SK-MEL-5 (cell line): ENCODE results near the gene RDH5. TPM values are rescaled to one million over a fixed set of nuclear protein-coding genes. Genes with fewer than 3 reads are reported as not detected.
A peak's percentile ranks its signal among the peaks of the same experiment; 100 is the strongest.

Source experiments
- DNase-seq: peaks from one replicate; pipeline ENCODE4 v3.0.0-alpha.2; 2016; ENCODE audit warnings: low read depth, low spot score
- in situ Hi-C: cut with HindIII; loops from 2 replicates; pipeline ENCODE4 v1.10.0; 2016; ENCODE audit warnings: low sequenced_read_pairs, high pct_unique_total_duplicates, low pct_unique_long_range_greater_than_20kb
- total RNA-seq: library from RNA; depleted of rRNA; stranded (reverse); fragments of >200 nt; shearing (Covaris generic); gene quantifications from 2 replicates; pipeline ENCODE4 v1.2.3, GENCODE V29; 2014

Gene RDH5
- total RNA-seq, 1 experiment from 2014 or later: 2.3 TPM

GRCh38 chr12:55693323-55694187 is 26.6 kb upstream of the RDH5 start:
- DNase-seq: no peak
- in situ Hi-C loops: no loop called here

DNA sequence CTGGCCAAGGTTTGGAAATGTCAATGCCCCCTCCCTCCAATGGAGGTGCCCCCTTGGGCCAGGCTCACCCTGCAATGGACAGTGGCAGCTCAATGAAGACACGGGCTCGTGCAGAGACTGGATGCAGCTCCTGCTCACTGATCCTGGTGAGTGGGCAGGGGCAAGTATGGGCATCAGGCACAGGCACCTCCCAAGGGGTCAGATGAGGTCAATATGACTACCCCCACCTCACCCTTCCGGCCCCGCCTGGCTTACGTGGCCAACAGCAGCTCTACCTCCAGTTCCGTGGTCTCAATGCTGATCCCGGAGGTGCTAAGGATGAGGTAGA is 26.0 kb upstream of the RDH5 start:
- in situ Hi-C loops: no loop called here
- no peak for DNase-seq

GRCh38 chr12:55694651-55695050 is 25.5 kb upstream of the RDH5 start:
- no peak for DNase-seq
- in situ Hi-C loops: no loop called here

DNA sequence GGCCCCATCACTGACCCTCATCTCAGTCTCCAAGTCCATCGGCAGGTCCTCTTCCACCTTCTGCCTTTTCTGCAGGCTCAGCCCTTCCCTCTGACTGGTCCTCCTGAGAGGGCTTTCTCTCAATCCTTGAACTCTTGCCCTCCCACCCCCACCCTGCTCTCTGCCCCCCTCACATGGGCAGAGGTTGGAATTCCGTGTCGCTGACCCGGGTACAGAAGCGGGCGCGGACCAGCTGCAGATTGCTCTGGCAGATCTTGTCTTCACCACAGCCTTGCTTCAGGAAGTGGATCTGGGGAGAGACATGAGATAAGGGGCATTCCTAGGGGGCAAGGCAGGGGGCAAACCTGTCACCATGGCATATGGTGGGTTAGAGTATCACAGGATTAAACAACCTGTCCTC is 24.8 kb upstream of the RDH5 start:
- no peak for DNase-seq
- in situ Hi-C loops: no loop called here

- in situ Hi-C loops: no loop called here
- DNase-seq: no peak
Measured at GRCh38 chr12:55696141-55696540, 24.1 kb upstream of the RDH5 start.

GRCh38 chr12:55696796-55697462 is 23.3 kb upstream of the RDH5 start:
- DNase-seq: no peak
- in situ Hi-C loops: no loop called here

DNA sequence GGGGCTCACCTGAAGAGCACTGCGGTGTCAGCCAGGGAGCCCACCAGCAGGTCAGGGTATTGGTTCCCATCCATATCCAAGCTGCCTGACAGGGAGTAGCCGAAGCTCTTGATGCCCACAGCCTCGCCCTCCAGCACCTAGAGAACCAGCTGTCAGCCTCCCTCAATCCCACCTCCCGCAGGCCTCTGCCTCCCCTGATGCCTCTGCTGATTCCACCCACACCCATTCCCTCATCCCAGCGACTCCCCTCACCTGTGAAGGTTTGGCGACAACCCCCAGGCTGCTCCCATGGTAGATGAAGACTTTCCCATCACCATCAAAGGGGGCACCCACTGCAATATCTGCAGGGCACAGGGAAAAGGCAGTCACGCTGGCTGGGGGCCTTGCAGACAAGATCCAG is 22.5 kb upstream of the RDH5 start:
- no peak for DNase-seq
- in situ Hi-C loops: no loop called here

DNA sequence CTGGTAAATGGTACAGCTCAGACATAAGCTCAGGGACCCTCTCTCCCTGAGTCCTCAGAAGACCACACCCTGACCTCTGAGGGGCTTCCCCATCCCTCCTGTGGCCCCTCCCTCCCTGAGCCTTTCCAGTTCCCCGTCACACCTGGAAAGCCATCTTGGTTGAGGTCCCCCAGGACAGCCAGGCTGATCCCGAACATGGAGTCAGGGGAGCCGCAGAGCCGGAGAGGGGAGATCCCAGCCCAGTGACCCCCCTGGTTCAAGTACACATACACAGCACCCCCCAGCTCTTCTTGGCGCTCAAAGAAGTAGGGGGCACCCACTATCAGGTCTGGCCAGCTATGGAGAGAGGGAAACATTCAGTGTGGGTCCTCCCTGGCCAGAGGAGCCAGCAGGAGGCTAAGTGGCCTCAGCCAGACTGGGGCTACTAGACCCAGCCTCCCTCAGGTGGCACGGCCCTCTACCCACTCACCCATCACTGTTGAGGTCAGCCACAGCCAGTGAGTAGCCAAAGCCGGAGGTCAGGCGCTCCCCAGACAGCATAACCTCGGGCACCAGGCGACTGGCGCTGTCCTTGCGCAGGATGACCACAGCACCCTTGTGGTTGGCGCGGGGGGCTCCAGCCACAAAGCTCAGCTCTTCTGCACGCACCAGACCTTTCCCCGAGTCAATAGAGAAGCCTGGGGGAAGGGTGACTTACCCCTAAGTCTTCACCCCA is 21.8 kb upstream of the RDH5 start:
- no peak for DNase-seq
- in situ Hi-C loops: no loop called here

GRCh38 chr12:55698965-55699364 is 21.2 kb upstream of the RDH5 start:
- no peak for DNase-seq
- in situ Hi-C loops: no loop called here

- no peak for DNase-seq
- in situ Hi-C loops: no loop called here
Measured at GRCh38 chr12:55699471-55700055, 20.6 kb upstream of the RDH5 start.

- no peak for DNase-seq
- in situ Hi-C loops: no loop called here
Measured at GRCh38 chr12:55700255-55701018, 19.8 kb upstream of the RDH5 start.

DNA sequence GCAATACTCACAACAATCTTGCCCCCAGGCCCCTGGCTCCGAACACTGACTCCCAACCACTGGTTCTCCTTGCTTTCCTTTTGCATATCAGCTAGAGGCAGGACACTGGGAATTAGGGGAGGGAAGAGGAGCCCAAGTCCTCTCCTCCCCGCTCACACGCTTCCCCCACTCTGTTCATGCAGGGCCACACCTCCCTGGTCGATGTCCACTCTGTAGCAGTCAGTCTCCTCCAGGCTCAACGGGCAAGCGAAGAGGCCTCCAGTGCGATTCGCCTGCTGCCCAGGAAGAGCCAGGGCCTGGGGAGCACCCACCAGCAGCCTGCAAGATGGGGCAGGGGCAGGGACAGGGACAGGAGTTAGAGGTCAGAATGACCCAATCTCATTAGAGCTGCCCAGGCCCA is 17.3 kb upstream of the RDH5 start:
- in situ Hi-C loops: no loop called here
- no peak for DNase-seq

DNA sequence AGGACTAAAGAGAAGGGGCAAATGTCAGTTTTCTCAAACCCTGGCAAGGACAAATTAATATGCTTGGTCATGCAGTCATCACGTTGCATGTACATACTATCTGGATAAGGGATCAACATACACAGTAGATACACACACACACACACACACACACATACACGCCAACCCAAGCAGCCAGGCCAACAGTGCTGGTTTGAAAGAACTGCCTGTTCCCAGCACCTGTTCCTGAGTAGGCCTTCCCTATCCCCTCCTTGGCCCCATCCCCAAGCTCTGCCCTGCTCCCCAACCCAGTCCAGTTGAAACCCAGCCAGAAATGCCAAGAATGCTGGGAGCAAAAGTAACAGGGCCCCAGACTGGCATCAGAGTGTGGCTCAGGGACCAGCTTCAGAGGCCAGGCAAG is 16.9 kb upstream of the RDH5 start:
- in situ Hi-C loops: no loop called here

GRCh38 chr12:55703901-55704761 is 16.1 kb upstream of the RDH5 start:
- in situ Hi-C loops: no loop called here
- peak; percentile 88 for DNase-seq

More for the DNA sequence above, 16.9 kb upstream of the RDH5 start:
- no peak for DNase-seq

- in situ Hi-C loops: no loop called here
Measured at GRCh38 chr12:55704824-55705718, 15.1 kb upstream of the RDH5 start.

More at GRCh38 chr12:55704824-55705718, 15.1 kb upstream of the RDH5 start:
- DNase-seq: no peak
